Measurements from ENCODE around the gene XRCC1. TPM values are rescaled to one million over a fixed set of nuclear protein-coding genes. Genes with fewer than 3 reads are reported as not detected.

XRCC1 gene
- polyA plus RNA-seq, 1 donor from 2014 or later: 23.6 TPM

GRCh38 chr19:43511324-43511723, 64.0 kb downstream of the XRCC1 start:
- no peaks in the 10 kb centered on the region for H3K9me3 Mint-ChIP-seq
- H3K36me3 Mint-ChIP-seq: peaks cover 9% of the 10 kb centered on the region
- no peak overlapping the region for H3K27ac Mint-ChIP-seq

DNA sequence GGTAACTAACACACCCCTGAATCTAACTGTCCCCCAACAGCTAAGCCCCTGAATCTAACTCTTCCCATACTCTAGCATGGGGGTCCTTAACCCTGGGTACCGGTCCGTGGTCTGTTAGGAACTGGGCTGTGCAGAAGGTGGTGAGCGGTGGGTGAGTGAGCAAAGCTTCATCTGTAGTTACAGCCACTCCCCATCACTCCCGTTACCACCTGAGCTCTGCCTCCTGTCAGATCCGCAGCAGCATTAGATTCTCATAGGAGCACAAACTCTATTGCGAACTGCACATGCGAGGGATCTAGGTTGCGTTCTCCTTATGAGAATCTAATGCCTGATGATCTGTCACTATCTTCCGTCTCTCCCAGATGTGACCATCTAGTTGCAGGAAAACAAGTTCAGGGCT, 64.6 kb downstream of the XRCC1 start:
- Mint-ChIP-seq H3K9me3 (no peaks in the 10 kb centered on the region), H3K4me3 (peak overlapping the region in 2 of 4 donors; percentile 7 to 10), H3K27me3 (no peaks in the 10 kb centered on the region), H3K36me3 (peaks cover 9% of the 10 kb centered on the region), H3K27ac (no peak overlapping the region), H3K4me1 (peaks cover 0 to 5% (median 0%) of the 10 kb centered on the region in 3 donors)

More at GRCh38 chr19:43511324-43511723, 64.0 kb downstream of the XRCC1 start:
- peaks cover 0 to 5% (median 0%) of the 10 kb centered on the region in 3 donors for H3K4me1 Mint-ChIP-seq
- no peaks in the 10 kb centered on the region for H3K27me3 Mint-ChIP-seq
- H3K4me3 Mint-ChIP-seq: peak overlapping the region in 1 of 4 donors; percentile 10

DNA sequence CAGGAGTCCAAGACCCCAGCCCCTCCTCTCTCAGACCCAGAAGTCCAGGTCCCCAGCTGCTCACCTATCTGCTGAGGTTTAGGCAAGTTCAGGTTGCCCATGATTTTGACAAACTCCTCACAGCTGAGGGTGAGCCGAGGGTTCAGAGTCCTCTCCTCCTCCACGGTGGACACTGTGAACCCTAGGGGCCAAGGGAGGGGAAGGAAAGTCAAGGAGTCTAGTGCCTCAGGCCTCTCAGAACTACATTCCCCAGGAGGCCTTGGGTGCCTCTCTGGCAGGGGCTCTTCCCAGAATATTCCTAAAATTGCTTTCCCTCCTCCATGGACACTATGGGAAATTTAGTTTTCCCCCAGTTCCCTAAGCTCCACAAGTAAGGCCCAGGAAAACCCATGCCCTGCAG, 67.4 kb downstream of the XRCC1 start:
- H3K27me3 Mint-ChIP-seq: no peaks in the 10 kb centered on the region
- H3K9me3 Mint-ChIP-seq: no peaks in the 10 kb centered on the region
- peak overlapping the region in 1 of 4 donors; percentile 65 for H3K4me3 Mint-ChIP-seq
- H3K27ac Mint-ChIP-seq: peak overlapping the region in 1 of 3 donors; percentile 85
- peaks cover 9 to 16% (median 9%) of the 10 kb centered on the region in 3 donors for H3K4me1 Mint-ChIP-seq
- H3K36me3 Mint-ChIP-seq: peaks cover 9% of the 10 kb centered on the region

DNA sequence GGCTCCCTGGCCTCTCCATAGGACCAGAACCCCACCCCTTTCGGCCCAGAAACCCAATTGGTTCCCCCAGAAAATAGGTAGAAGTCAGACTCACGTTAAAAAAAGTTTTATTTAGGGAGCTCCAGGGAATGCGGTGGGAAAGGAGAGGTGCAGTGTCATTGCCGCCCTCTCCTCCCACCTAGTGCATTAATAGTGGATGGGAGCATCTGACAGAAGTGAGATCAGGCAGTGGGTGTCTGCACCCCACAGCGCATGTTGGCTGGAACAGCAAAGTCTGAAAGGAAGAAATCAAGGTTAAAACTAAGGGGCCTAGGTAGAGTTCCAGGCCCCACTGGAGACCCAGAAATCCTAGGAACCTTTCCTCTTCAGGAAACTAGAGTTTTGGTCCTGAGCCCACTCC, 68.7 kb downstream of the XRCC1 start:
- Mint-ChIP-seq H3K9me3 (no peaks in the 10 kb centered on the region), H3K4me3 (no peak overlapping the region), H3K36me3 (peaks cover 7% of the 10 kb centered on the region), H3K27me3 (no peaks in the 10 kb centered on the region), H3K27ac (no peak overlapping the region), H3K4me1 (peaks cover 11 to 18% (median 11%) of the 10 kb centered on the region in 3 donors)

- Mint-ChIP-seq H3K4me1 (peaks cover 11 to 18% (median 11%) of the 10 kb centered on the region in 3 donors), H3K9me3 (no peaks in the 10 kb centered on the region), H3K27ac (peak overlapping the region in 1 of 3 donors; percentile 23), H3K36me3 (peaks cover 3% of the 10 kb centered on the region), H3K27me3 (no peaks in the 10 kb centered on the region), H3K4me3 (peak overlapping the region; percentile 28 to 60 (median 55))
Measured at GRCh38 chr19:43505941-43506340, 69.4 kb downstream of the XRCC1 start.

- Mint-ChIP-seq H3K27ac (peak overlapping the region; percentile 39 to 98 (median 95)), H3K36me3 (no peaks in the 10 kb centered on the region), H3K9me3 (no peaks in the 10 kb centered on the region), H3K4me3 (peak overlapping the region in 3 of 4 donors; percentile 28 to 97 (median 94)), H3K27me3 (no peaks in the 10 kb centered on the region), H3K4me1 (peaks cover 11 to 15% (median 13%) of the 10 kb centered on the region in 3 donors)
Measured at GRCh38 chr19:43505186-43505456, 70.2 kb downstream of the XRCC1 start.

- H3K27ac Mint-ChIP-seq: peak within 1 kb of the TSS; percentile 95 to 98 (median 98)
- no peaks in the 10 kb centered on the region for H3K27me3 Mint-ChIP-seq
- H3K4me1 Mint-ChIP-seq: peaks cover 11 to 15% (median 13%) of the 10 kb centered on the region in 3 donors
- H3K36me3 Mint-ChIP-seq: no peaks in the 10 kb centered on the region
- H3K9me3 Mint-ChIP-seq: no peaks in the 10 kb centered on the region
- peak within 1 kb of the TSS; percentile 94 to 99 (median 97) for H3K4me3 Mint-ChIP-seq
Measured at GRCh38 chr19:43504426-43505185, 70.7 kb downstream of the XRCC1 start, which contains the start of gene PHLDB3. Gene PHLDB3, minus strand, starts transcription at chr19:43504746. Its CDS starts 628 bp downstream, at chr19:43504118.

DNA sequence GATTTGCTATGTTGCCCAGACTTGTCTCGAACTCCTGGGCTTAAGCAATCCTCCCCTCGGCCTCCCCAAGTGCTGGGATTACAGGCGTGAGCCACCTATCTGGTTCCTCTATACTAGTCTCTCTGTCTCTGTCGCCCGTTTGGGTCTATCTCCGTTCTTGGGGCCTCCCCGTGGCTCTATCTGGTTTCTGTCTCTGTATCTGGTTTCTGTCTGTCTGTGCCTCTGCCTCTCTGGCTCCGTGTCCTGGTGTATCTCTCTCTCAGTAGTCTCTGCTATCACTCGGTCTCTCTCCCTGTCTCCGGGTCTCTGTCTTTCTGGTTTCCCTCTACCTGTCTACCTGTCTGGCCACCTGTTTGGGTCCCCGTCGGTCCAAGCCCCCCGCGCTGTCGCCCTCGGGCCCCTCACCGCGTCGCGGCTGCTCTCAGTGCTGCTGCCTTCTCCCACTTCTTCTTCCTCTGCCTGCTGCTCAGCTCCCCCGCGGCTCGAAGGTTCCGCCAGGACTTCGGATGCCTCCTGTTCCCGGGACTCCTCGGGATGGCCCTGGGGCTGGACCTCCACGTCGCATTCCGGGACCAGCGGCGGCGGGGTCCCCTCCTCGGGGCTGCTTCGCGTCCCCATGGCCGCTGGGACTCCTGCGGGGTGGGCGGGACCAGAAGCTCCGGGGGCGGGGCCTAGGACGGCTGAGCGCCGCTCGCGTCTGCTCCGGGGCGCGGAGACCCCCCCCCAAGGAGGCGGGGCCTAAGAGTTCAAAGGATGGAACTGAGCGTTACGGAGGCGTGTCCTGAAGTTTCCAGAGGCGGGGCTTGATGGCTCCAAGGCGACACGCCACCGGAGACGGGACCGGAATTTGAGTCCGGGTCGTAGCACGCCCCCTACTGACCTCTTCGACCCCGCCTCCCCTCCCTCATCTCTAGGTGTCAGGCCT, 71.6 kb downstream of the XRCC1 start:
- H3K27ac Mint-ChIP-seq: peak overlapping the region; percentile 95 to 98 (median 98)

GRCh38 chr19:43502419-43502976, 72.8 kb downstream of the XRCC1 start:
- Mint-ChIP-seq H3K9me3 (no peaks in the 10 kb centered on the region), H3K27me3 (no peaks in the 10 kb centered on the region), H3K36me3 (peaks cover 6% of the 10 kb centered on the region), H3K27ac (peak overlapping the region; percentile 49 to 98 (median 98)), H3K4me1 (peaks cover 13 to 22% (median 14%) of the 10 kb centered on the region in 3 donors), H3K4me3 (peak overlapping the region in 3 of 4 donors; percentile 78 to 97 (median 97))

More for the DNA sequence above, 71.6 kb downstream of the XRCC1 start:
- peaks cover 11 to 18% (median 13%) of the 10 kb centered on the region in 3 donors for H3K4me1 Mint-ChIP-seq
- no peaks in the 10 kb centered on the region for H3K27me3 Mint-ChIP-seq
- peak overlapping the region; percentile 94 to 99 (median 97) for H3K4me3 Mint-ChIP-seq
- H3K9me3 Mint-ChIP-seq: no peaks in the 10 kb centered on the region
- H3K36me3 Mint-ChIP-seq: peaks cover 4% of the 10 kb centered on the region

DNA sequence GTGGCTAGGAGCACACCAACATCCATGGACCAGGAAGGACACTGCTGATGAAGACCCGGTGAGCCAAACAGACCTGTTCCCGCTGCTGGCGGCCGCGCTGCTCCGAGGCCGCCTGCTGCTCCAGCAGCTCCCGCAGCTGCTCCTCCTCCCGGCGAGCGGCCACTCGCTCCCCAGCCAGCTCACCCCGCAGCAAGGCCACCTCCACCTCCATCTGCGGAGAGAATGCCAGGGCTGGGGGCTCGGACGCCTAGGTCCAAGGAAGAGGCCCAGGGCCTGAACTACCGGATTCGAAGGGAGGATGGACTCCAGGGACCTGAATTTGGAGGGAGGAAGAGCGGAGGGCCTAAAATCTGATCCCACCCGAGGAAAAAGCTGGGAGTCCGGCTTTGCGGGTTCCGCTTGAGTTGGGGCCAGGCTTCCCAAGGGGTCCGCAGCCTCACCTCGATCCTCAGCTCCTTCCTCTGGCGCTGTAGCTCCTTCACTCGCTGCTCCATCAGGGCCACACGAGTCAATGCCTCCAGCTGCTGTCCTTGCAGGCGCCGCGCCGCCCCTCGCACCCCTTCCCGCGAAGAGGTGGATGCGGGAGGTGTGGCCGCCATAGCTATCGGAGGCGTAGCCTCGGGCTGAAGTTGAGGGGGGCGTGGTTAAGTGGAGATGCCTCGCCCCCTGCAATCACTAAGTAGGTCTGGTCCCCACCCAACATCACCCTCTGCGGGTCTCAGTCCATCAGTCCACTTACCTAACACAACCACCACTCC, 73.5 kb downstream of the XRCC1 start:
- peaks cover 6% of the 10 kb centered on the region for H3K36me3 Mint-ChIP-seq
- peak overlapping the region in 1 of 3 donors; percentile 14 for H3K27ac Mint-ChIP-seq
- H3K4me1 Mint-ChIP-seq: peaks cover 13 to 22% (median 14%) of the 10 kb centered on the region in 3 donors
- H3K4me3 Mint-ChIP-seq: peak overlapping the region in 1 of 4 donors; percentile 97
- no peaks in the 10 kb centered on the region for H3K9me3 Mint-ChIP-seq
- no peaks in the 10 kb centered on the region for H3K27me3 Mint-ChIP-seq

DNA sequence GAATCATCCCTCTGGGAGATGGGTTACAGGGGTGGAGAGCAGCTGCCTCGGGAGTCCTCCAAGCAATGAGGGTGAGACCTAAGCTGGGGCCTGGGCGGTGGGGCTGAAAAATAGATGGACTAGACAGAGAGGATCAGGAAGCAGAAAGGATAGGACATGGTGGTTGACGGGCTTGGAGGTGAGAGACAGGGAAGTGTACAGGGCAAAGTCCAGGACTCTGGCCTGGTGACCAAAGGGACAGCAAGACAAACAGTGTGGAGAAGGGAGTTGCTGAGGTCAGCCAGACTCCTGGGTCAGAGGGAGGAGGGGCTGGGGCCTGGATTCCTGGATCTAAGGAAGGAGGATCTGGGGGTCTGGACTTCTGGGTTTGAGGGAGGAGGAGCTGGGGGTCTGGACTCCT, 76.3 kb downstream of the XRCC1 start:
- Mint-ChIP-seq H3K27me3 (no peaks in the 10 kb centered on the region), H3K36me3 (peaks cover 8% of the 10 kb centered on the region), H3K4me1 (peaks cover 9 to 17% (median 14%) of the 10 kb centered on the region in 3 donors), H3K4me3 (peak overlapping the region in 1 of 4 donors; percentile 65), H3K9me3 (no peaks in the 10 kb centered on the region), H3K27ac (no peak overlapping the region)

- Mint-ChIP-seq H3K4me3 (peak overlapping the region in 2 of 4 donors; percentile 65 to 74), H3K27me3 (no peaks in the 10 kb centered on the region), H3K9me3 (no peaks in the 10 kb centered on the region), H3K27ac (peak overlapping the region in 1 of 3 donors; percentile 46), H3K4me1 (peaks cover 8 to 14% (median 10%) of the 10 kb centered on the region in 3 donors), H3K36me3 (peaks cover 8% of the 10 kb centered on the region)
Measured at GRCh38 chr19:43498233-43498842, 77.0 kb downstream of the XRCC1 start.

GRCh38 chr19:43496960-43497359, 78.4 kb downstream of the XRCC1 start:
- Mint-ChIP-seq H3K9me3 (no peaks in the 10 kb centered on the region), H3K4me3 (peak overlapping the region in 1 of 4 donors; percentile 6), H3K36me3 (peaks cover 8% of the 10 kb centered on the region), H3K27me3 (no peaks in the 10 kb centered on the region), H3K27ac (peak overlapping the region in 1 of 3 donors; percentile 74), H3K4me1 (peaks cover 2 to 9% (median 4%) of the 10 kb centered on the region in 3 donors)

- H3K4me1 Mint-ChIP-seq: peaks cover under 1 to 9% (median 5%) of the 10 kb centered on the region in 3 donors
- H3K4me3 Mint-ChIP-seq: no peak overlapping the region
- no peaks in the 10 kb centered on the region for H3K9me3 Mint-ChIP-seq
- no peaks in the 10 kb centered on the region for H3K27me3 Mint-ChIP-seq
- H3K36me3 Mint-ChIP-seq: peaks cover 8% of the 10 kb centered on the region
- H3K27ac Mint-ChIP-seq: no peak overlapping the region
Measured at GRCh38 chr19:43495082-43495481, 80.2 kb downstream of the XRCC1 start.
